Ovary (tissue), 3 donors: ENCODE data around the gene EVX1.

Experiments used
- CTCF ChIP-seq, 3 donors: fragments of 450-650 bp in 2 of 3; fragments of 200-600 bp in 1 of 3; IDR thresholded peaks; one replicate each; pipeline versions ENCODE4 v1.5.1 to v1.8.0; 2016 to 2022; ENCODE audit warnings: antibody characterized with exemption in 3 of 3, mild to moderate bottlenecking in 1 of 3
- POLR2A ChIP-seq: fragments of 450-650 bp; IDR thresholded peaks from one replicate; pipeline ENCODE4 v1.6.1; 2017; ENCODE audit warnings: antibody characterized with exemption, mild to moderate bottlenecking, moderate library complexity
- donor health status: DM: no; HTN: no; CAD: no.

DNA sequence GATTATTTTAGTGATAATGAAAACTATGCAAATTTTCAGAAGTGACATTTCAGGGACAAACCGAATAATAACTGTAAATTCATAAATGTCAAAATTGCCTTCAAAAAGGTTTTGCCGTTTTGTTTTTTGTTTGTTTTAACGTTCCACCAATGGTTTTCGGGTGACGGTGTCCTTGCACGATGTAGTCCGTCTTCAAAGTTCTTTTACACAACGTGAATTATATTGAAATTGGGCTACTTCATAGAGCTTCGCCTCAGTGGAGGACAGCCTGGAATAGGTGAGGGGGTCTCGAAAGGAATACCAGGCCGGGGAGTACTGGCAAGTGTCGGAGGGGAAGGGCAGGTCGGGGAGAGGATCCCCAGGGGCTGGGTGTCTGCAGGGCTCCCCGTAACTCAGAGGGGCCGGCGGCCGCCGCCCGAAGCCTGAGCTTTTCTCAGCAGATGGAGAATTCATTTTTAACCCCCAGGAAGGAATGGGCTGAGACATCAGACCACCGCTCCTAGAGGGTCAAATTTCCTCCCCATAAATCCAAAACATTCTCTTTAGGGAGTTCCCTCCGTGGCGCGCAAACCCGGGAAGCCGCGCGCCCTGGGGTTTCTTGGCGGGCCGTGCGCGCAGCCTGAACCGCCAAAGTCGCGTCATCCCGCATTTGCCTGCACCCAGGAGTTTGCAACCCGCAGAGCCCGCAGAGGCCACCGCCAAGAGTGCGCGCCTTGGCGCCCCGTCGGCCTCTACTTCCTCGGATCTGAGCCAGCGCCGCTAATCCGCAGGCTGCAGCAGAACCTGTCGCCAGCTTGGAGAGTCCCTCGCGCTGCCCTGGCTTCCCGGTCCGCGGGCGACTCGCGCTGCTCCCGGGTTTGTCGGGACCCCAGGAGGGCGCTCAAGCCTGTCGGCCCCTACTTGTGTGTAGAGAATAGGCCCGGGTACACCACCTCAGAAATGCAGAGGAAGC, 17.3 kb upstream of the EVX1 start:
- TF ChIP-seq POLR2A (no peak), CTCF (IDR thresholded peaks at IDR 0.05) (no peak)
